NCI-H2227 treated with DMSO at 0.1 percent for 48 hours (cell line): ENCODE results near the gene STK38L.
"Not testable (repeated sequence)": the region's sequence is repeated elsewhere in the genome, so short reads cannot be mapped to it uniquely, and the experiment has no call there.

Source experiments
- DNase-seq: peaks from one replicate; lab custom pipeline; 2025; lab: John Stamatoyannopoulos, UW

The STK38L gene

DNA sequence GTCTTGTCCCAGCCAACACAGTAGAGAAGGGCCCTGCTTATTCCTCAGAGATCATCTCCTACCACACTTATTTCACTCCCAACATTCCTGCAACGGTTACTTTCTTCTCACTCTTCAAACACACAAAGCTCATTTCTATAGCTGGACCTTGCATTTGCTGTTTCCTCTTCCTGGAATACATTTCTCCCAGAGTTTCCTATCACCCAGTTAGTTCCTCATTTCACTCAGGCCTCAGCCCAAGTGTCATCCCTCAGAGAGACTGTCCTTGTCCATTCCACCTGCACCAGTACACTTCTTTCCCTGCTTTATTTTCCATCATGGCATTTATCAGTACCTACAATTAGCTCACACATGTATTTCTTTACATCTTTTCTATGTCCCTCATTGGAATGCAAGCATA is 14.7 kb upstream of the STK38L start:
- no peak for DNase-seq

GRCh38 chr12:27231374-27231773 is 12.7 kb upstream of the STK38L start:
- not testable (repeated sequence) for DNase-seq

DNA sequence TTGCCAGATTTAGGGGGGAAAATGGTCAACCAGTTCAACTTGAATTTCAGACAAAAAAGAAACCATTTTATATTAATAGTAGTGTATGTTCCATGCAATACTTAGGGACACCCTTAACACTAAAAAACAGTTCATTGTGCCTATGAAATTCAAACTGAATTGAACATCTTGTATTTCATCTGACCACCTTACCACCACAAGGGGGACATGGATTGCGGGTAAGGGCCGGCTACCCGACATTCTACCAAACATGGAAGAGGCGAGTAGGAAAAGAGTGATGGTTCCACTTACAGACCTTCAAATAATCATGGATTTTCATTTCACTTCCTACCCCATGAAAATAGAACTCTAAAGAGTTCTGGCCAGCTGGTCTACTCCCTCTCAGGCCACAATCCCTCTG is 10.3 kb upstream of the STK38L start:
- DNase-seq: no peak

- DNase-seq: no peak
Observed at GRCh38 chr12:27236498-27236897, 7.6 kb upstream of the STK38L start.

DNA sequence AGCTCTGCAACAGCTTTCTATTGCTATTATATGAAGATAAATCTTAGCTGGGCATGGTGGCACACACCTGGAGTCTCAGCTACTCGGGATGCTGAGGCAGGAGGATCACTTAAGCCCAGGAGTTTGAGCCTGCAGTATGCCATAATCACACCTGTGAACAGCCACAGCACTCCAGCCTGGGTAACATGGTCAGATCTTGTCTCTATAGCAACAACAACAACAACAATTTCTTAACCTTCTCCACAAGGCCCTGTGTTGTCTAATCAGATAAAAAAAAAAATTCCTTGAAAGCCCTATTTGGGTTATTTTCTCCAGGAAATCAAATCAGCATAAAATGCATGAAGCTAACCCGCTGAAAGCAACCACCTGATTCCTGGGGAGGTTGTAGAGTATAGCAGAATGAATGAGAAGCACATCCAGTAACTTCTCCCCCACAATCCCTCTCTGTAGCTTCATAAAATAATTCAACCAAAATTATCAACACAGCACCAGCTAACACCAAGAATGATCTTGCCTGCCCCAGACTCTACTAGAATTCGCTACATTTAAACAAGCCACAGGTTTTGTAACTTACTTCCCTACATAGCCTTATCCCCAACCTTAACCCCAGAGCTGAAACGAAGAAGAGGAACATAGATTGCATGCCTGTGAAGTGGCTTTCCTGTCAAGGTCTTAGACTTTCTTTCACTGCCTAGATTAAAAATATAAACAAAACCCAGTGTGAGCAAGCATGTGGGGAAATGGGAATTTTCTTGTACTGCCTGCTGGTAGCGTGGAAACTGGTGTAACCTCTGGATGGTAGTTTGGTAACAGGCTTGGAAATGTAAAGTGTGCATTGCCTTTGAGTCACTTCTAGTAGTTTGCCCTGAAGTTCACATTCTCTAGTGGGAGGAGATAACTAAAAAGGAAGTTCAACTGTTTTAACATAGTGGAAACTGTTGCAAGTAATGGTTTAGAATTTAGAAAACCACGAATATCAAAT is 6.0 kb upstream of the STK38L start:
- no peak for DNase-seq

DNA sequence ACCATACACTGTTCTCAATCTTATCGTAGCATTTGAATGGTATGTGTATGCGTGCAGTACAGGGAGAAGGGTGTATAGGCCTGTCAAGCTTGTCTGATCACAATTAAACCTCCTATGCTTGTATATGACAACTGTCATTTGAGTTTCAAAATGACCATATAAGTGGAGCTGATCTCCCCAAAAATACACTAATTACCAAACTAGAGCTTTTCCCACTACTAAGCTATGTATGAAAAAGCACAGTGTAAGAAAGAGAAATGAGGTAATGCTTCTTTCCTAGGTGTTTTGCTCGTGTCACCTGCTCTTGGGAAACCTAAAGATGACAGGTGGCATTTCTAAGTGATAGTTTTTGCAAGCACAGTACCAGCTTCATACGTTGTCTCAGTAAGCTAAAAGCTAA is 1.1 kb upstream of the STK38L start:
- DNase-seq: no peak

DNA sequence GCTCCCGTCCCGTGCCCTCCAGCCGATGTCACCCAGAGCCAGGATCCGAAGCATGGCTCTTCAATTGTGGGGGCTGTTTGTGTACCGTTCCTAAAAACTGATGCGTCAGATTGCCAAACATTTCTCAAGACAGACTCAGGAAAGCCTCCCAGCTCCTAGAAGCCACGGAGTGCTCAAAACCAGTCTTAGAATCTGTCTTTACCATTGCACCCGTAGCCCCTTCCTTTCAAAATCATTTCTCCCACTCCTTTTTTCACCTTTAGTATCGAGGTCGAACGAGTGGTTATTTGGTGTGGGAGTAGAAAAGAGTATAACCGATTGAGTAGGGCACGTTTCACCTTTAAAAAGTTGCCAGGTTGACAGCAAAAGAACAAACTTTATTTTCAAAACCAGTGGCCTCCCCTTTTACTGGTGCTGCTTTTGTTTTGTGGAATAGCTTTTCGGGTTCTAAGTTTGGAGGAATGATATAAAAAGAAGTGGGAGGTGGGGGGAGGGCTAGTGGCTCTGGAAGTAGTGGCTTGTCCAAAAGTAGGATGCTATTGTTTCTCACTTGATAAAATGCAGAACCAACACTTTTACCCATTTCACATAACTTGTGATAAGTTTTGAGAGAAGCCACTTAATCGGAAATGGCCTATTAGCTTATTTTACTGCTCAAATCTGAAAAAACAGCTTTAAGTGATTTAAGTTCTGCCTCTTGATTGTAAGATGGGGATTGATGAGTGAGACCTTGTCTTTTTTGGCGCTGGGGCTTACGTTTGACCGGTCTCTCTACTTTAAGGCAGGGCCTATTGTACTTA is 803 bp downstream of the STK38L start:
- no peak for DNase-seq

DNA sequence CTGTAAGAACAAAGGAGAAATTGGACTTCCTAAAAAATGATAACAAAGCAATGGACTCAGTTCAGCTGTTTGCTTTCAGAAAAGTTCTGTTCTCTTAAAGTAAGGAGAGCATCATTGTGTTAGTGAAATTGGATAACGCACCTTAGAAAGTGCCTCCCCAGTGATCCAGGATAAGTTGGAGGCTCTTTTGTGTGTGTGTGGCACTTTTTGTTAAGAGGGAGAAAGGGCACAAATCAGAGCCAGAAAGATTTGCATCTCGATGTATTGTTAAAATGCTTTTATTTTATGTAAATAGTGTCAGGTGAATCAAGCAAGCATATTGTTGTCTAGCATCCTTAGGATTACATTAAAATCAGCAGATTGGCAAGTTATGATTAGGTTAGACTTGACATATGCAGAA is 2.1 kb downstream of the STK38L start:
- DNase-seq: no peak

DNA sequence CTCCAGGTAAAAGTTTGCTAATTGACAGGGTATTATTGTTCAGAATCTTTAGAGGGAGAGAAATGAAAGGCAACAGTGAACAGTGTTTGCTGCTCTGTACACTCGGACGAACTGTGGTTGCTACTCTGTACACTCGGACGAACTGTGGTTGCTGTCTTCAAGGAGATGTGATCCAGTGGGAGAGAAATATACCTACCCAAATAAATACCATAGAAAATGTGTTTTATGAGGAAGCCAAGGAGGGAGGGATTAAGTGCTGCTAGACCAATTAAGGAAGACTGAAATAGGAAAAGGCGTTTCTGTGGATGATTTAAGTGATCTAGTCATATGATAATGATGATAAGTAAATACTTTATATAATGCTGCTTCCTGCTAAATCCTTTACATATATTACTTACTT is 2.7 kb downstream of the STK38L start:
- DNase-seq: no peak

DNA sequence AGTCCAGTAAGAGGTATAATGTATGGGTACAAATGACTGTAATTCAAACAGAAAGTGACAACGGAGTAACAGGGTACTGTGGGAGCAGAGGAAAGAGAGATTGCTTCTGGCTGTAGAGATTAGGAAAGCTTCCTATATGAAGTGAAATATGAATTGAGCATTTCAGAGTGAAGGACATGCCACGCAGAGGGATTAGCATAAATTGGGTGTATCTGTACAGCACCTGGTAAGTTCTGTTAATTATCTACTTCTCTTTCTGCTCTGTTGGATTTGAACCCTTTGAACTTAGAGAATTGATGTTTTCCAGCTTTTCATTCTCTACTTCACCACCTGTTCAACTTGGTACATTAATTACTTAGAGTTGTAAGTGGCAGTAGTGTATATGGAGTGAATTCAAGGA is 8.8 kb downstream of the STK38L start:
- no peak for DNase-seq

GRCh38 chr12:27253347-27253746 is 9.3 kb downstream of the STK38L start:
- no peak for DNase-seq

- no peak for DNase-seq
Observed at GRCh38 chr12:27255806-27256205, 11.7 kb downstream of the STK38L start.

DNA sequence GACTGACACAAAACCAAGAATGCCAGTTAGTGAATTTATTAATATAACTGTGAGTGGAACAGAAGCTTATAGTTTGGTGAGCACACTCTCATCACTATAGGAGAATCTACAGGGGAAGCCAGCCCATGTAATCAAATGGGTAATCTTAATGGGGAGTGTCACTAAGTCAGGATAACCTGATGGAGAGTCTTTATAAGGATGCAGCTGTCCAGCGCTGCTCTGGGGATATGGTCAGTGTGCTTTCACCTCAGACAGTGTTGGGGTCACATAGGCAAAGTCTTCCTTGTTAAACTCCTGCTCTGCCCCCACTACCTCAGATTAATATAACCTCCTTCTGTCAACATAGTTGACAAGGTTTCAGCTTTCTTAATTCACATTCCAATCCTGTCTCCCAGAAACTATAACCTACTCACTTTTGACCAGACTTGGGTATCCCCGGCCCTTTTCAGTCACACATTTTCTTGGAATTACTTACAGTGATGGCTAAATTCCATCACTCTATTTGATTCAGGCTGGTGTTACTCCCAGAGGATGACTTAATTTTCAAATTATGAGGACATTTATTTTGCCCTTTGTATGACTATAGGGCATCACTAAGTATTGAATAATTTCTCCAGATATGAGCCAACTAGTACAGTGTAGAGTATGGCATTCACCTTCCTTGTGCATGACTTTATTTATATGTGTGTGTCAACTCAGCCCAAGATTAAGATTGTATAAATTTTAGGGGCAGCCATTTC is 13.2 kb downstream of the STK38L start:
- DNase-seq: no peak

- no peak for DNase-seq
Observed at GRCh38 chr12:27260746-27261145, 16.7 kb downstream of the STK38L start.

- no peak for DNase-seq
Observed at GRCh38 chr12:27261866-27262265, 17.8 kb downstream of the STK38L start.

GRCh38 chr12:27270148-27270547 is 26.1 kb downstream of the STK38L start:
- DNase-seq: no peak

DNA sequence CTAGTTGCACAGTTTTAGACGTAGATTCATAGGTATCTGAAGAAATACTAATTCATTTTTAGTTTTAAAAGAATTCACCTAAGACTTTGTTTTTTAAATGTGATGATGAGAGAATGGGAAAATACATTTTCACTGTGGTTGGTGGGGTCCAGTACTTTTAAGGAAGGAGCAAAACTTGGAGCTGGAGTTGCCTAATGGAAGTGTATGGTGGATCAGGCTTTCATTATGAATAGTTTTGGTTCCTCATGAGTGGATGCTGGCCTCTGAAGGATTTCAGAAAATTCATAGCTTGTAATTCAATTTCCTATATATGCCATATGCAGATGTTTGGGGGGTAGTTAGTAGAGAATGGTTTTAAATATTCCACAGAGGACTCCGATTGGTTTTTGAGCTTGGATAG is 27.1 kb downstream of the STK38L start:
- DNase-seq: no peak

- DNase-seq: no peak
Observed at GRCh38 chr12:27272373-27273028, 28.4 kb downstream of the STK38L start.

DNA sequence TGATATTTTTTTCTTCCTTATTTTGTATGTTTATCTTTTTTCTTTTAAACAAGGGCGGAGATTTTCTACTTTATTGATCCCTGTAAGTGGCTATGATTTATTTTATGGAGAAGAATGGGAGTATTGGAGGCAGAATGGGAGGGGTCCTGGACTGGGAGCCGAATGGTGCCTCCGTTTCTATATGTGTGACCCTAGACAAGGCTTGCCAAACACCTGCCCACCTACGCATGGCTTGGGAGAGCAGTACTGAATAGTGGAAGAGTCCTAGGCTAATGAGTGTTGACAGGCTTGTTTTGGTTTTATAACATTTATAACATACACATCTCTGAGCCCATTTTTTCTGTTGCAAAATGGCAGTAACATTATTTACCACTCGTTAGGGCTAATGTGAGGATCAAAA is 29.0 kb downstream of the STK38L start:
- DNase-seq: no peak

GRCh38 chr12:27274706-27275105 is 30.6 kb downstream of the STK38L start:
- no peak for DNase-seq

DNA sequence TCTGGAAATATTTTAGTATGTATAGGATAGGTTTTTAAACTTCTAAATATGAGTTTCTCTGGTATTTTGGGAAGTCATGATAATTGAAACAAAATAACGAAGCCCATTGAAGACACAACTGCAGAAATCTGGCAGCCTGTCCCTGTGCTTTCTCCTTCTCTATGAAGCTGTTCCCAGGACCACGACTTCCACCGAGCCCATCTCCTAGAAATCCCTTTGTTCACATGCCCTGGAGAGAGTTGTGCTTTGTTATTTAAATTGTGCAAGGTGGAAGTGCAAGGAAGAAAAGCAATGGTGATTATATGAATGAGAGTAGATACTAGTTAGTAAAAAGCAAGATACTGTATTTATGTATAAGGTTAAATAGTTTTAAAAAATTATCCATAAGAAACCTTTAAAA is 32.2 kb downstream of the STK38L start:
- DNase-seq: no peak

DNA sequence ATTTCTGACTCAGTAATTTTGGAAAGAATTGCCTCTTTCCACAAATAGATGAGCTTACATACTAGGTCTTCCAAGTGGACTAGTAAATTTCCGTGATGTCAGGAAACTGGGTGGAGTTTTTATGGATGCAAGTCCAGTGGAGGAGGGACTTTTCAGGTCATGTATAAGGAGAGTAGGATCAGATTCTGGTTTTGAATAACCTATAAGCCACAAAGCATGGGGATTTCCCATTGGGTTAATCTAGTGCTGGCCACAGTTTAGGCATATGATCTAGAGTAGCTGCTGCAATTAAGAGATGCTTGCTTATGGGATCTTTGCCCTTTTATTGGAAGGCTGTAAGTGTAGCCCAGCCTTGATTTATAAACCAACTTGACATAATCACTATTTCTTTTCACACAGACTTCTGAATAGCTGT is 33.8 kb downstream of the STK38L start:
- no peak for DNase-seq
